Lower leg skin (tissue), 4 donors: ENCODE measurements around the gene ZMYM1. TPM values are rescaled to one million over a fixed set of nuclear protein-coding genes. Genes with fewer than 3 reads are reported as not detected.
"Not testable (repeated sequence)": the region's sequence is repeated elsewhere in the genome, so short reads cannot be mapped to it uniquely, and the experiment has no call there.

Experiments
- DNase-seq, 2 donors: peaks; one replicate each; pipeline ENCODE4 v3.0.0-alpha.2; 2019; ENCODE audit warnings: low spot score in 2 of 2
- H3K4me3 ChIP-seq: fragments of 200-600 bp; sonication (generic); 2 replicates; pipeline ENCODE4 v1.5.1; 2017; ENCODE audit warnings: mild to moderate bottlenecking, low read depth; ENCODE audit not compliant: poor library complexity, severe bottlenecking
- CTCF ChIP-seq, 3 donors: fragments of 450-650 bp; IDR thresholded peaks; one replicate each; pipeline ENCODE4 v1.5.1; 2016; ENCODE audit warnings: antibody characterized with exemption in 3 of 3, mild to moderate bottlenecking in 3 of 3, moderate library complexity in 2 of 3
- POLR2A ChIP-seq, 2 donors: fragments of 450-650 bp; IDR thresholded peaks; one replicate each; pipeline ENCODE4 v1.6.1; 2016 to 2017; ENCODE audit warnings: antibody characterized with exemption in 2 of 2, mild to moderate bottlenecking in 1 of 2, moderate library complexity in 1 of 2
- WGBS, 2 donors: methylation state at CpG; one replicate each; pipeline ENCODE4 v1.1.5; 2018; 5-methylcytosine and 5-hydroxymethylcytosine counted together
- intact Hi-C: fragments of 100-400 bp; cut with DNase I; formaldehyde crosslinking; loops from one replicate; pipeline ENCODE4 v1.15.0; 2023; ENCODE audit warnings: low total_unique reads
- total RNA-seq, 4 donors: library from RNA; depleted of rRNA; stranded (reverse); fragments of >200 nt; gene quantifications; one replicate each; pipeline ENCODE4 v1.1.0, GENCODE V29; 2016

The ZMYM1 gene
- total RNA-seq, 4 donors from 2014 or later: 6.2 to 11.7 (median 9.8) TPM

DNA sequence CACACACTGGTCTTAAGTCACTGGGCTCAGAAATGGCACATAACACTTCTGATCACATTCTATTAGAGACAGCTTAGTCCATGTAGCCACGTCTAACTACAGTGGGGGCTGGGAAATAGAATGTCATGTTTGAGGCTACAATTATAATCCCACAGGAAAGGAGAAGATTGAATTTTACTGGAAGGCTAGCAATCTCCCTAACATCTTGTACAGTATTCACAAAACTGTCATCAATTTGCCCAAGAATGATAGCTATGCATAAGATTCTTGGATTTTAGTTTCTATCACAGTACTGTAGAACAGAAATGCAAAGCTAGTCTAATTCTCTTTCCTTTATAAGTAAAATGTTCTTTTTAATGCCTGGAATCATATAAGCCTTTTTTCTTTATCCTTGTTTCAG lies 34.8 kb upstream of the ZMYM1 start:
- DNase-seq: no peak
- intact Hi-C loops: no loop called here
- no peak for TF ChIP-seq CTCF (IDR thresholded peaks at IDR 0.05)
- no peak overlapping the region for H3K4me3 ChIP-seq
- WGBS, 2 donors: 37 to 48% methylated on average over 1 of the region's 1 CpG

GRCh38 chr1:35046730-35047129 lies 32.5 kb upstream of the ZMYM1 start:
- no peak for DNase-seq
- TF ChIP-seq CTCF (IDR thresholded peaks at IDR 0.05) (no peak), POLR2A (IDR thresholded peaks at IDR 0.05) (no peak)
- no peak overlapping the region for H3K4me3 ChIP-seq
- 52 to 55% methylated on average over 5 of the region's 5 CpGs for WGBS, 2 donors
- intact Hi-C loops: no loop called here

DNA sequence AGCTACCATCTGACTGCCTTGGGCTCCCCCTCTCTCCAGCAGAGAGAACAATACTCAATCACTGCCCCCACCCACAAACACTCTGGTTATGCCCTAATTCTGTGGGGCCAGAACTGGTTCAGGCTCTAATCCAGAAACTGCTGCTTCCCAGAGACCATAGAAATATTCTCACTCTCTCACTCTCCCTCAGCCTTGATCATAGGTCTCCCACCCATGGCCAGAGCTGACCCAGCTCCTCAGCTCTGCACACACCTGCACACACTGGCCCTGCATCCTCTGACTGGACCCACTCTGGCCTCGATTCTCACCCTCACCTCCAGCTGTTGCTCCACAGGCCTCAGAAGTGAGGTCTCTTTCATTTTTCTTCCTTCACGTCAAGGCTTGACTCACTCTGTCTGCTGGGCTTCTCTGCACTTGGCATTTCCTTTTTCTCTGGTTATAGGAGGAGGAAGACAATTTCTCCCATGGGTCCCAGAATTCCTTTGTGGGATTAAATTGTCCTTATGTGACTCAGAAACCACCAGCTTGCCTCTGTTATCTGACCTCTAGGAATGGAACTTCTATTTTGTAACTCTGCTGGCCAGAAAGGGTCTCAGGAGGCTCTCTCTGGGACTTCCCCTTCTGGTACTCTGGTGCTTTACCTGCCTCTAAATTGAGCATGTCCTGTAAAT lies 31.9 kb upstream of the ZMYM1 start:
- intact Hi-C loops: no loop called here
- TF ChIP-seq POLR2A (IDR thresholded peaks at IDR 0.05) (no peak), CTCF (IDR thresholded peaks at IDR 0.05) (no peak)
- no peak overlapping the region for H3K4me3 ChIP-seq
- DNase-seq: no peak
- WGBS, 2 donors: 18 to 29% methylated on average over 2 of the region's 2 CpGs

GRCh38 chr1:35049116-35049515 lies 30.1 kb upstream of the ZMYM1 start:
- WGBS, 2 donors: 72 to 78% methylated on average over 12 of the region's 12 CpGs
- DNase-seq: no peak
- no peak overlapping the region for H3K4me3 ChIP-seq
- TF ChIP-seq CTCF (IDR thresholded peaks at IDR 0.05): no peak
- TF ChIP-seq POLR2A (IDR thresholded peaks at IDR 0.05): no peak
- intact Hi-C loops: no loop called here

GRCh38 chr1:35053433-35053832 lies 25.8 kb upstream of the ZMYM1 start:
- 88 to 92% methylated on average over 3 of the region's 3 CpGs for WGBS, 2 donors
- DNase-seq: no peak
- no peak for TF ChIP-seq CTCF (IDR thresholded peaks at IDR 0.05)
- TF ChIP-seq POLR2A (IDR thresholded peaks at IDR 0.05): no peak
- intact Hi-C loops: no loop called here
- H3K4me3 ChIP-seq: no peak overlapping the region

DNA sequence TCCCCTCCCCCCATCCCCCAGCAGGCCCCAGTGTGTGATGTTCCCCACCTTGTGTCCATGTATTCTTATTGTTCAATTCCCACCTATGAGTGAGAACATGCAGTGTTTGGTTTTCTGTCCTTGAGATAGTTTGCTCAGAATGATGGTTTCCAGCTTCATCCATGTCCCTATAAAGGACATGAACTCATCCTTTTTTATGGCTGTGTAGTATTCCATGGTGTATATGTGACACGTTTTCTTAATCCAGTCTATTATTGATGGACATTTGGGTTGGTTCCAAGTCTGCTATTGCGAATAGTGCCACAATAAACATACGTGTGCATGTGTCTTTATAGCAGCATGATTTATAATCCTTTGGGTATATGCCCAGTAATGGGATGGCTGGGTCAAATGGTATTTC lies 24.9 kb upstream of the ZMYM1 start:
- DNase-seq, intact Hi-C loops, H3K4me3 ChIP-seq: not testable (repeated sequence)
- 59 to 64% methylated on average over 3 of the region's 3 CpGs for WGBS, 2 donors

DNA sequence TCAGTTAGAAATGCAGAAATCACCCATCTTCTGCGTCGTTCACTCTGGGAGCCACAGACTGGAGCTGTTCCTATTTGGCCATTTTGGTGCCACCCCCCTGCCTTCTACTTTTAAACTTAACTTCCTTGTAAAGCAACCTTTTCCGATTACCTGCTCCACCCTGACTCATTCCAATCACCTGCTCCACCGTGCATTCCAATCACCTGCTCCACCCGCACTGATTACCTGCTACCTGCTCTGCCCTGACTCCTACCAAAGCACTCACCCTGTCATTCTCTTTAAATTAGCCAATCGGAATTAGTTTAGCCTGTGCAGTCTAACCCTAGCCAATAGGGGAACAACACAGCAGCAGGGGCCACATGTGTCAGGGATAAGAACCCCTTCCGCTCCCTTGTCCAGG lies 20.9 kb upstream of the ZMYM1 start:
- 68 to 74% methylated on average over 7 of the region's 7 CpGs for WGBS, 2 donors
- DNase-seq, intact Hi-C loops, H3K4me3 ChIP-seq: not testable (repeated sequence)
